Measurements from ENCODE around the gene COL27A1. TPM values are rescaled to one million over a fixed set of nuclear protein-coding genes. Genes with fewer than 3 reads are reported as not detected.

Gene COL27A1
- total RNA-seq, 1 donor from 2014 or later = 4.4 TPM

- DNase-seq (ENCODE audit: low read depth, low spot score) = no peak
Measured at GRCh38 chr9:114227288-114228015, 72.1 kb downstream of the COL27A1 start.

GRCh38 chr9:114228016-114228808 lies 72.9 kb downstream of the COL27A1 start:
- DNase-seq (ENCODE audit: low read depth, low spot score) = no peak

- no peak for DNase-seq (ENCODE audit: low read depth, low spot score)
Measured at GRCh38 chr9:114229295-114229694, 74.0 kb downstream of the COL27A1 start.

GRCh38 chr9:114230068-114230467 lies 74.7 kb downstream of the COL27A1 start:
- DNase-seq (ENCODE audit: low read depth, low spot score) = no peak

- DNase-seq (ENCODE audit: low read depth, low spot score) = no peak
Measured at GRCh38 chr9:114231273-114231672, 75.9 kb downstream of the COL27A1 start.

- no peak for DNase-seq (ENCODE audit: low read depth, low spot score)
Measured at GRCh38 chr9:114231719-114232449, 76.5 kb downstream of the COL27A1 start.

GRCh38 chr9:114233491-114234185 lies 78.3 kb downstream of the COL27A1 start:
- no peak for DNase-seq (ENCODE audit: low read depth, low spot score)

- DNase-seq (ENCODE audit: low read depth, low spot score) = no peak
Measured at GRCh38 chr9:114235033-114235661, 79.8 kb downstream of the COL27A1 start.

GRCh38 chr9:114236391-114237138 lies 81.2 kb downstream of the COL27A1 start:
- no peak for DNase-seq (ENCODE audit: low read depth, low spot score)

- DNase-seq (ENCODE audit: low read depth, low spot score) = no peak
Measured at GRCh38 chr9:114237247-114237646, 81.9 kb downstream of the COL27A1 start.

- DNase-seq (ENCODE audit: low read depth, low spot score) = no peak
Measured at GRCh38 chr9:114237781-114238180, 82.4 kb downstream of the COL27A1 start.

- DNase-seq (ENCODE audit: low read depth, low spot score) = no peak
Measured at GRCh38 chr9:114238472-114238871, 83.1 kb downstream of the COL27A1 start.

- no peak for DNase-seq (ENCODE audit: low read depth, low spot score)
Measured at GRCh38 chr9:114238891-114239875, 83.8 kb downstream of the COL27A1 start.

- DNase-seq (ENCODE audit: low read depth, low spot score) = no peak
Measured at GRCh38 chr9:114240216-114240615, 84.9 kb downstream of the COL27A1 start.

- DNase-seq (ENCODE audit: low read depth, low spot score) = no peak
Measured at GRCh38 chr9:114240647-114241558, 85.6 kb downstream of the COL27A1 start.

- no peak for DNase-seq (ENCODE audit: low read depth, low spot score)
Measured at GRCh38 chr9:114242837-114243236, 87.5 kb downstream of the COL27A1 start.

GRCh38 chr9:114243240-114243639 lies 87.9 kb downstream of the COL27A1 start:
- no peak for DNase-seq (ENCODE audit: low read depth, low spot score)

GRCh38 chr9:114244570-114244969 lies 89.2 kb downstream of the COL27A1 start:
- DNase-seq (ENCODE audit: low read depth, low spot score) = no peak
